Activated T-helper 1 cell treated with anti-CD3 and anti-CD28 coated beads, Interleukin-12 subunit alpha, Interleukin-12 subunit beta, Interleukin-2, Interleukin-4 antibody, amounts not matched to agents 30 ng/mL and 10 ng/mL and 1 ng/mL, durations not matched to agents 14 hours and 24 hours and 36 hours (primary cell): ENCODE measurements around the gene PPP1R17. TPM values are rescaled to one million over a fixed set of nuclear protein-coding genes. Genes with fewer than 3 reads are reported as not detected.

ENCODE experiments used
- DNase-seq: peaks from one replicate; pipeline ENCODE4 v3.0.0; 2021; ENCODE audit warnings: low spot score
- H3K27ac Mint-ChIP-seq: one replicate; pipeline ENCODE4 v1.8.0; 2021; ENCODE audit warnings: mild to moderate bottlenecking, mixed read lengths
- H3K27me3 Mint-ChIP-seq: one replicate; pipeline ENCODE4 v1.8.0; 2022; ENCODE audit warnings: mild to moderate bottlenecking, moderate library complexity, mixed read lengths; ENCODE audit not compliant: insufficient read depth
- H3K36me3 Mint-ChIP-seq: one replicate; pipeline ENCODE4 v1.8.0; 2021; ENCODE audit warnings: low read depth, mixed read lengths
- H3K4me1 Mint-ChIP-seq: one replicate; pipeline ENCODE4 v1.8.0; 2021; ENCODE audit warnings: low read depth, mixed read lengths
- H3K4me3 Mint-ChIP-seq: one replicate; pipeline ENCODE4 v1.8.0; 2021; ENCODE audit warnings: mild to moderate bottlenecking, moderate library complexity, mixed read lengths
- H3K9me3 Mint-ChIP-seq: one replicate; pipeline ENCODE4 v1.8.0; 2021; ENCODE audit warnings: mixed read lengths
- intact Hi-C: fragments of 100-400 bp; cut with micrococcal nuclease; formaldehyde crosslinking; loops from one replicate; pipeline ENCODE4 v1.15.1; 2024
- total RNA-seq: library from RNA; stranded (reverse); gene quantifications from 2 replicates; pipeline ENCODE4 v1.2.3, GENCODE V29; 2022

The PPP1R17 gene
- not detected in 2 replicates for total RNA-seq

DNA sequence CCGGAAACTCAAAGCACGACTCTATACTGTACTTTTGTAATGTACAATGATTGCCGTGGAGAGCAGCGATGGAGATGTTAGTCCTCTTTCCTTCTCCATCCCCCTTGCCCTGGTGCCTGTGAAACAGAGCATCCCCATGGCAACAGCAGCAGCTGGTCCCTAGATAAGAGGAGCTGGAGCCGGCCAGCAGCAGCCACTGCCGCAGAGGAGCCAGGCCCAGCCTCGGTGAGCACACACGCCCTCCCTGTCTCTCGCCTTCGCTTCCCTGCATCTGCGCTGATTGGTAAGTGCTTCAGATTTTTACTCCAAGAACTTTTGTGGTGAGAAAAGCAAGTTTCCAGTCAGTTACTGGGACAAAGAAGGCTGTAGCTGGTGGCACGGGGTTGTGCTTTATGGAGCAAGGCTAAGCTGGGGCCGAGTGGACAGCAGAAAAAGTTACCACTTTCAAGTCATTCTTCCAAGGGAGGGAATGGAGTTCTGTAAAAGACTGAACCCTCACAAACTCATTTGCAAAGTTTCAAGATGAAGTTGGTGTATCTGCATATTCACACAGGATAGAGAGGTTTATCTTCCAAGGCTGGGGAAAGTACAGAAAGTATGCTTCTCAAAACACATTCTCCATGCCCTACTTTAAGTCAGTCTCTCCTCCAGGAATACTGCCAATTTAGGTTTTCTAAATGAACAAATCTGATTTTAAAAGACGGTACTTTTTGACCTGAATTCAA lies at the start of gene PPP1R17:
Gene PPP1R17 (plus strand): TSS at position 192 of the 725 bp plus-strand sequence. CDS start 5,227 bp downstream, outside the sequence.
- Mint-ChIP-seq H3K9me3 (no peaks in the 10 kb centered on the region), H3K27ac (no peak within 1 kb of the TSS), H3K36me3 (no peaks in the 10 kb centered on the region), H3K4me1 (no peaks in the 10 kb centered on the region), H3K4me3 (no peak within 1 kb of the TSS), H3K27me3 (no peaks in the 10 kb centered on the region)
- DNase-seq = no peak
- intact Hi-C loops = no loop called here

DNA sequence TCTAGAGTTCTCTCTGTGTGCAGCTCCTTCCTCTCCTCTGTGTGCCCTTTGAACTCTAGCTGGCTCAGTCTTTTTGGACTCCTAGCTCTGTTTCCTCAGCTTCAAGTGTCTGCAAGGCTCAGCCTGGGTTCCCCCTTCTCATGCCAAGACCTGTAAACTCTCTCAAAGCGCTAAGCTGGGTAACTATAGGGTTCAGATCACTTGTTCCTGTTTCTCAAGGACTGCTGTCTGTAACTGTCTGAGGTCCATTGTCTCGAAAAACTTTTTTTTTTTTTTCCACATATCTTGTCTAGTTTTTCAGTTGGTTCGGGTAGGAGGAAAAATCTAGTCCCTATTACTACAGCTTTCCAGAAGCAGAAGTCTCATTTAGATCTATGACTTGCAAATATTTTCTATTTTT lies 46.6 kb upstream of the PPP1R17 start:
- DNase-seq = no peak
- intact Hi-C loops = no loop called here
- H3K4me3 Mint-ChIP-seq = no peak overlapping the region
- H3K27me3 Mint-ChIP-seq = no peaks in the 10 kb centered on the region
- H3K4me1 Mint-ChIP-seq = no peaks in the 10 kb centered on the region
- no peaks in the 10 kb centered on the region for H3K36me3 Mint-ChIP-seq
- no peak overlapping the region for H3K27ac Mint-ChIP-seq
- H3K9me3 Mint-ChIP-seq = no peaks in the 10 kb centered on the region

DNA sequence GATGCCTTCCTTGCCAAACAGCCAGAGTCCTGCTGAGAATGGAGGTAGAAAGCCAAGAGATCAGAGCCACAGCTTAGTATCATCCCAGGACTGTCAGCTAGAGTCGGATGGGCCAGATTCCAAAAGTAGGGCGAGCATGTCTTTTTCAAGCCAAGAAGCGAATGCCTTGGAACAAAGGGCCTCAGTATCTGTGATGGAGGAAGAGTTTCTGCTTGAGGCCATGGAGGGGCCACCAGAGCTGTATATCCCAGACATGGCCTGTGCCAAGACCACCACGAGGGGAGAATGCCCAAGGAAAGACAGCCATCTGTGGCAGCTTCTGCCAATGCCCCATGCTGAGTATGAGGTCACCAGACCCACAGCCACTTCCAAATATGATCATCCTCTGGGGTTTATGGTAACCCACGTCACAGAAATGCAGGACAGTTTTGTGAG lies 44.3 kb upstream of the PPP1R17 start:
- H3K27ac Mint-ChIP-seq = no peak overlapping the region
- H3K27me3 Mint-ChIP-seq = no peaks in the 10 kb centered on the region
- H3K9me3 Mint-ChIP-seq = no peaks in the 10 kb centered on the region
- H3K36me3 Mint-ChIP-seq = no peaks in the 10 kb centered on the region
- no peaks in the 10 kb centered on the region for H3K4me1 Mint-ChIP-seq
- no peak for DNase-seq
- H3K4me3 Mint-ChIP-seq = no peak overlapping the region
- intact Hi-C loops = no loop called here

DNA sequence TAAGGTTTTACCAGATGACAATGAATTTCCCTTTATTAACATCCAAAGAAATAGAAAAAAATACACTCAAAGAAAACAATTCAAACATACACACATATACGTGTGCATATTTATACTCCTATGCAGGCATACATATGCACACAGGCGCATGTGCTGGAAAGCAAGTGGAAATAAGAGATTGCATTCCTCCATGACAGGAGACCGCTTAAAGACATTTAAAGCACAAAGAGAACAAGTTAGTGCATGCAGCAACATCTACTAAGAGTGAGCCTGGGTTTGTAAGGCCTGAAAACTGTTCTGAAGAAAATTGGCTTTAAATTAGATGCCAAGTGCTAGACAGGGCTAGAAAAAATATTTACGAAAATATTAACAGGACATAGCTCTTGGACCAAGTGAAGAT lies 40.1 kb upstream of the PPP1R17 start:
- Mint-ChIP-seq H3K27me3 (no peaks in the 10 kb centered on the region), H3K27ac (no peak overlapping the region), H3K4me1 (no peaks in the 10 kb centered on the region), H3K36me3 (no peaks in the 10 kb centered on the region), H3K9me3 (no peaks in the 10 kb centered on the region), H3K4me3 (no peak overlapping the region)
- DNase-seq = no peak
- intact Hi-C loops = no loop called here

DNA sequence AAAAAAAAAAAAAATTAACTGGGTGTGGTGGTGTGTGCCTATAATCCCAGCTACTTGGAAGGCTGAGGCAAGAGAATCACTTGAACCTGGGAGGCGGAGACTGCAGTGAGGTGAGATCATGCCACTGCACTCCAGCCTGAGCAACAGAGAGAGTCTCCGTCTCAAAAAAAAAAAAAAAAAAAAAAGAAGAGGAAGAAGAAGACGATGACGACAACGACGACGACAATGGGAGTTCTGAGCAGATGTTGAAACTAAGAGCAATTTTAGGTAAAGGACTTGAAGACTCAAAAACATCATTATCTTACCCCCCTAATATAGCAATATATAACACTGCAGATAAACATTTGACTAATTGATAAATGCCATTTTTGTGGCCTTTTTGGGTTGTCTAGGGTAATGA lies 39.5 kb upstream of the PPP1R17 start:
- Mint-ChIP-seq H3K36me3 (no peaks in the 10 kb centered on the region), H3K4me3 (no peak overlapping the region)

DNA sequence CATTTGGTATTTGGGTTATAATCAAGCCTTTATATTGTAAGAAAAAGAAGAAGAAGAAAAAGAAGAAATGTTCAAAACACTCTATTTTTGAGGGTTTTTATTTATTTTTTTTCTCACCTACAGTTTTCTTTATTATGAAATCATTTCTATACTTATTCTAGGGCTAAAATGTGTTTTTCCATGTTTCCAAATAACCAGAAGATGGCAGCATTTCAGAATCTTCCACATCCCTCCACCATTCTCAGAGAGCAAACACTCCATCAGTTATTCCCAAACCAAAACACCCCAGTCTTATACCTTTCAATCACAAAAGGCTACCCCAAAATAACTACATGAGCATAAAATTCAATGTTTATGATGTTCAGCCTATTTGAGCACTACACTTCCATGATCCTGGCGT lies 38.7 kb upstream of the PPP1R17 start:
- H3K27ac Mint-ChIP-seq = no peak overlapping the region
- no peak for DNase-seq
- no peaks in the 10 kb centered on the region for H3K27me3 Mint-ChIP-seq
- H3K36me3 Mint-ChIP-seq = no peaks in the 10 kb centered on the region
- no peaks in the 10 kb centered on the region for H3K9me3 Mint-ChIP-seq
- intact Hi-C loops = no loop called here
- no peak overlapping the region for H3K4me3 Mint-ChIP-seq
- no peaks in the 10 kb centered on the region for H3K4me1 Mint-ChIP-seq

More for the DNA sequence above, 39.5 kb upstream of the PPP1R17 start:
- DNase-seq = no peak
- Mint-ChIP-seq H3K27ac (no peak overlapping the region), H3K4me1 (no peaks in the 10 kb centered on the region), H3K27me3 (no peaks in the 10 kb centered on the region), H3K9me3 (no peaks in the 10 kb centered on the region)
- intact Hi-C loops = no loop called here

DNA sequence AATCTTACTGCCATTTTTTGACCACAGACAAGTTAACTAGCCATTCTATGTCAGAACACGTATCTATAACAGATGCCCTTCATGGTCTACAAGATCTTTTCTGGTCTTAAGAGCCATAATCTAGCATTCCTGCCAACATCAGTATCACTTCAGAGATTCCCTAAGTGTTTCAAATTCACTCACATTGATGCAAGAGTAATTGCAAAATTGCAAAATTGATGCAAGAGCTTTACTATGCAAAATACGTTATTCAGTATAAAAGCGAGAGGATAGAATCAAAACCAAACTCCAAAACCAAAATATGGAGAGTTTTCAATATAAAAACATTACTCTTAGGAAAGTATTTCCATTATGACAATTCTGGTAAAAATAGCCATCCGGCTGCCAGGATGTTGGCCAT lies 38.1 kb upstream of the PPP1R17 start:
- Mint-ChIP-seq H3K4me3 (no peak overlapping the region), H3K9me3 (no peaks in the 10 kb centered on the region), H3K36me3 (no peaks in the 10 kb centered on the region), H3K27me3 (no peaks in the 10 kb centered on the region), H3K27ac (no peak overlapping the region), H3K4me1 (no peaks in the 10 kb centered on the region)
- intact Hi-C loops = no loop called here
- DNase-seq = no peak

DNA sequence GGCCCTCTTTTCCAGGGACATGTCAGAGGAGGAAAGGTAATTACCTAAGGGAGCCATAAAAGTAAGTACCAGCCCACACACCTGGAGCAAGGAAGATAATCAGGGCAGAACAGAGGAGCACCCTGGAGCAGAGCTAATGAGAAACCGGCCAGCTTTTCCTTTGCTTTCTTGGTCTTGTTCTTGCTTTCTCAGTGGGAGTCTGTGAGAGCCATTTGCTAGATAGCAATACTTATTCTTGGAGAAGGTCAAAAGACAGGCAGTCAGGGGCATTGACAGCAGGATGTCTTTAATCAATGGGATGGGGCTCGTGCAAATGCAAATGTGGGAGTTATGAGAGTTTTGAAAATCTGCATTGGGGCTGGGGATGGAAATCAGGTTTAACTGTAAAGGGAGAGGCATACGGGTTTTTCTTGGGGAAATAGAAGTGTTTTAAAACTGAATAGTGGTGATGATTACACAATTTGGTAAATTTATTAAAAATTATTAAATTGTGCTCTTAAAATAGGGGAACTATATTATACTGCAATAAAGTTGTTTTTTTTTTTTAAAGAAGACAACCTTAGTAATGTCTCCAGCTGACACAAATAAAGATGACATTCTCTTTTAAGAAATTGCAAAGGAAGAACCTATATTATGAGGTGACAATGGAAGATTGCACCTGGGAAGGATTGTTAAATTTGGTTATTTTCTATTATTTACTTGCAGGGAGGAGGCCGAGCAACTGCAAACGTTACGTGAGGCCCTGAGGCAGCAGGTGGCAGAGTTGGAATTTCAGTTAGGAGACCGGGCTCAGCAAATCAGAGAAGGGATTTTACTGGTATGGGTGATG lies 35.6 kb upstream of the PPP1R17 start:
- Mint-ChIP-seq H3K27ac (no peak overlapping the region), H3K27me3 (no peaks in the 10 kb centered on the region), H3K4me3 (no peak overlapping the region), H3K36me3 (no peaks in the 10 kb centered on the region), H3K4me1 (no peaks in the 10 kb centered on the region), H3K9me3 (no peaks in the 10 kb centered on the region)
- no peak for DNase-seq
- intact Hi-C loops = no loop called here

DNA sequence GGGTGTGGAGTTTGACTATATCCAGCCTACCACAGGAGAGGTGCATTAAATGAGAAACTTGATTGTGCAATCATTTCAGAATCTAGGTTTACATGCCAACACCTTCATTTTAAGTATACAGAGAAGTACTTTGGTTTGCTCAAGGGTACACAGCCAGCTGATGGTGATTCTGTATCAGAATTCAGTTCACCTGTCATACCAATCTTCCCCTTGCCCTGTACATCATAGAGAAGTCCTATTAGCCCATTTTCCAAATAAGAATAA lies 35.0 kb upstream of the PPP1R17 start:
- H3K4me3 Mint-ChIP-seq = no peak overlapping the region
- H3K9me3 Mint-ChIP-seq = no peaks in the 10 kb centered on the region
- H3K27ac Mint-ChIP-seq = no peak overlapping the region
- intact Hi-C loops = no loop called here
- H3K36me3 Mint-ChIP-seq = no peaks in the 10 kb centered on the region
- DNase-seq = no peak
- no peaks in the 10 kb centered on the region for H3K27me3 Mint-ChIP-seq
- no peaks in the 10 kb centered on the region for H3K4me1 Mint-ChIP-seq

DNA sequence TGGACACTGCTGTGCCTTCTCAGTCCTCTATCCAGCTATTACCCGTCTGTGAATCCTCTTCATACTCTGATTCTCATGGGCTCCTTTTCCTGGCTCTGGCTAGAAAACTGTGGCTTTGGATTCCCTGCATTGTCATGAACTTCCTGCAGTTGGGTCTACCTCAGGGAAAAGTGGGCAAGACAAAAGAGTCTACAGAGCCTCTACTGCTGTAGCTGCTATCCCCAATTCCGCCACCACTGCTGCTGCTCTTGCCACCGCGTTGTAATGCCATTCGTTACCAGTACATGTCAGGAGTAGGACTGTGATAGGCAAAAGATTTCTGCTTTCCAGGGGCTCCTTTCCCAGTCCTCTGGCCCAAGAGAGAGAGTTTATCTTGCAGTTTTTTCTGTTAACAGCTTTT lies 23.9 kb upstream of the PPP1R17 start:
- H3K27ac Mint-ChIP-seq = no peak overlapping the region
- H3K4me1 Mint-ChIP-seq = no peaks in the 10 kb centered on the region
- no peaks in the 10 kb centered on the region for H3K9me3 Mint-ChIP-seq
- DNase-seq = no peak
- intact Hi-C loops = no loop called here
- H3K4me3 Mint-ChIP-seq = no peak overlapping the region
- H3K36me3 Mint-ChIP-seq = no peaks in the 10 kb centered on the region
- H3K27me3 Mint-ChIP-seq = no peaks in the 10 kb centered on the region

DNA sequence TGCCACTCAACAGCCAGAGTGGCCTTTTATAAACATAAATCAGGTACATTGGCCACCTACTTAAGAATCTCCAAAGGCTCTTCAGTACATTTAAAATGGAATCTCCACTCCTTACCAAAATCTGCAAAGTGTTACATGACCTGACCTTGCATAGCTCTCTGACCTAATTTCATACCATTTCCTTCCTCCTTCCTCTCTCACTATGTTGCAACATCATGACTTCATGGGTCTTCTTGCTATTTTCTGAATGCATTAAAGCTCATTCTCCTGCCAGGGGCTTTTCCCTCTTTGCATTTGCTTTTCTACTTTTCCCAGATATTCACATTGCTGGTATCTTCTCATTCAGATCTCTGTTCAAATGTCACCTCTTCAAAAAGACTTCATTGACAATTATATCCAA lies 22.1 kb upstream of the PPP1R17 start:
- H3K4me1 Mint-ChIP-seq = no peaks in the 10 kb centered on the region
- H3K27me3 Mint-ChIP-seq = no peaks in the 10 kb centered on the region
- intact Hi-C loops = no loop called here
- H3K9me3 Mint-ChIP-seq = no peaks in the 10 kb centered on the region
- no peaks in the 10 kb centered on the region for H3K36me3 Mint-ChIP-seq
- no peak for DNase-seq
- H3K27ac Mint-ChIP-seq = no peak overlapping the region
- no peak overlapping the region for H3K4me3 Mint-ChIP-seq

DNA sequence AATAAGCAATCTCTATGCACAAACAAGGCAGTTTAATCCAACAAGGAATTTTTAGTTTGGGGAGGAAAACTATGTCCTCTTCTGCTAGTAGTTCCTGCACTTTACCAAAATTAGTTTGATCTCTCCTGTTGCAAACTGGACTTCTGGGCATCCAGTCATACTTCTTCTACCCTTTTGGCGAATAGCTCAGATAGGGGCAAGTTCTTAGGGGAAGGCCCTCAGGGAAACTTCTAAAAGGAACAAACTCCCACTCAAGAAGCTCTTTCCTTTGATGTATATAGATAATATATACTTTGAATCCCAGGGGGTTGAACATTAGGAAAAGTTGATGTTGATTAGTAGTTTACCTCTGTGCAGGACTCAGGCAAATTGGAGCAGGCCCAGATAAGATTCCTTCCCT lies 21.5 kb upstream of the PPP1R17 start:
- no peaks in the 10 kb centered on the region for H3K4me1 Mint-ChIP-seq
- DNase-seq = no peak
- no peak overlapping the region for H3K27ac Mint-ChIP-seq
- no peak overlapping the region for H3K4me3 Mint-ChIP-seq
- H3K36me3 Mint-ChIP-seq = no peaks in the 10 kb centered on the region
- H3K9me3 Mint-ChIP-seq = no peaks in the 10 kb centered on the region
- no peaks in the 10 kb centered on the region for H3K27me3 Mint-ChIP-seq
- intact Hi-C loops = no loop called here

DNA sequence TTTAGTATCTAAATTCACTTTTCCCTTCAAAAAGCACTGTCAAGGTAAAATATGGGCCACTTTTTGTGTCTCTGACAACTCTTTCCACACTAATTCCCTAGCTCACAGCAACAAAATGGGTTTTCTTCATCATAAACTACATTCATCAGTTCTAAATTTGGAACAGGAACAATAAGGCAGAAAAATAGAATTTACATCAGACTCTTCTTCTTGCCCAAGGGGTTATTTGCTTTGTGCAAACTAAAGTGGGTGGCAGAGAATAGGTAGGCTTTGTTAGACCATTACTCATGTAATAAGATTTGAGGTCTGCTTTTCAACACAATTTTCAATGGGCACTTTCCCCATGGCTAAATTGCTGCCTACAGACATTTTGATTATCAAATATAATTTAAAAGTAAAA lies 17.6 kb upstream of the PPP1R17 start:
- no peak overlapping the region for H3K27ac Mint-ChIP-seq
- DNase-seq = no peak
- intact Hi-C loops = no loop called here
- H3K27me3 Mint-ChIP-seq = no peaks in the 10 kb centered on the region
- no peaks in the 10 kb centered on the region for H3K4me1 Mint-ChIP-seq
- no peaks in the 10 kb centered on the region for H3K36me3 Mint-ChIP-seq
- no peaks in the 10 kb centered on the region for H3K9me3 Mint-ChIP-seq
- H3K4me3 Mint-ChIP-seq = no peak overlapping the region
